Panc1 (cell line): ENCODE results near the gene PDE9A.

Source experiments
- POLR2AphosphoS5 ChIP-seq: IDR thresholded peaks from 2 replicates; pipeline ENCODE4 v1.6.1; 2012; ENCODE audit warnings: mild to moderate bottlenecking, low read depth, low read length, moderate library complexity
- SIN3A ChIP-seq: IDR thresholded peaks from 2 replicates; pipeline ENCODE4 v1.6.1; 2012; ENCODE audit warnings: low read depth, mild to moderate bottlenecking, low read length, moderate library complexity, borderline replicate concordance; ENCODE audit not compliant: insufficient read depth
- TCF7L2 ChIP-seq: IDR thresholded peaks from 2 replicates; pipeline ENCODE4 v1.6.1; 2011; ENCODE audit warnings: mild to moderate bottlenecking, low read depth, low read length, inconsistent platforms
- TF ChIP-seq, protein P1 (sequence below): fragments of 450-650 bp; IDR thresholded peaks from 2 replicates; pipeline ENCODE4 v1.5.1; 2017; ENCODE audit warnings: mild to moderate bottlenecking
- TF ChIP-seq, protein P2 (sequence below), 2 experiments: IDR thresholded peaks; 2 replicates each; pipeline ENCODE4 v1.6.1; 2011 to 2012; ENCODE audit warnings: low read depth in 2 of 2, control low read depth in 1 of 2, low read length in 1 of 2, mild to moderate bottlenecking in 1 of 2, moderate library complexity in 1 of 2; ENCODE audit not compliant: insufficient read depth in 1 of 2

DNA sequence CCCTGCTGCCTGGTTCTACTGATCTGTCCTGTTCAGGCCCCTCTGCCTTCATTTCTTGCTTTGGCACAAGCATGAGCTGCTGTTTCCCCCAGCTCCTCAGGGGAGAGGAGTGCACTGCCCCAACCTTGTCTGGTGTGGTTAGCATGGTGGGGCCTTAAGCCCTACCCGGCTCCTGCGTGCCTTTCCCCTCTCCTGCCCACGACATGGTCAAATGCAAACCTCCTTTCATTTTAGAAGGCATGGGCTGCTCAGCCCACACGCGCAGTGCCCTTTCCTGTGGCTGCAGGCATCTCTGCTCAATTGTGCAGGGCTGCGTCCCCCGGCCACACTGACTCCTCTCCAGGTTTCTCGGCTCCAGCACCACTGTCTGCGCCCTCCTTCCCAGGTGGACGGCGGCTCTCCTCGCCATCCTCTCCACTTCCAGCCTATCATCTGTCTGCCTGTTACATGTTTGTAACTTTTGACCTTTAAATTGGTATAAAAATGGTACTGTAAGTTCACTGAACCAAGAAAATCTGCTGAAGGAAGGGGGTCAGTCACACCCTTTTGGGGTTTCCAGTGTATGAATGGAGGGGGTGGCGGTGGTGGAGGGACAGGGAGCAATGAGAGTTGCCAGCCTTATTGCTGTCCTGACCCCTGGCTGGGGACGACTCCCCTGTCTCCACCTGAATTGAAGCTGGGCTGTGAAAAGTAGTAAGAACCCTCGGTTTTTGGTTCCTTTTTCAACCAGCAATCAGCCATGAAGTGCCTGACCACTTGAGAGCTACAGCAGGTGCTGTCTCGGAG is 5.1 kb downstream of the PDE9A start:
- TF ChIP-seq, protein P1, sequence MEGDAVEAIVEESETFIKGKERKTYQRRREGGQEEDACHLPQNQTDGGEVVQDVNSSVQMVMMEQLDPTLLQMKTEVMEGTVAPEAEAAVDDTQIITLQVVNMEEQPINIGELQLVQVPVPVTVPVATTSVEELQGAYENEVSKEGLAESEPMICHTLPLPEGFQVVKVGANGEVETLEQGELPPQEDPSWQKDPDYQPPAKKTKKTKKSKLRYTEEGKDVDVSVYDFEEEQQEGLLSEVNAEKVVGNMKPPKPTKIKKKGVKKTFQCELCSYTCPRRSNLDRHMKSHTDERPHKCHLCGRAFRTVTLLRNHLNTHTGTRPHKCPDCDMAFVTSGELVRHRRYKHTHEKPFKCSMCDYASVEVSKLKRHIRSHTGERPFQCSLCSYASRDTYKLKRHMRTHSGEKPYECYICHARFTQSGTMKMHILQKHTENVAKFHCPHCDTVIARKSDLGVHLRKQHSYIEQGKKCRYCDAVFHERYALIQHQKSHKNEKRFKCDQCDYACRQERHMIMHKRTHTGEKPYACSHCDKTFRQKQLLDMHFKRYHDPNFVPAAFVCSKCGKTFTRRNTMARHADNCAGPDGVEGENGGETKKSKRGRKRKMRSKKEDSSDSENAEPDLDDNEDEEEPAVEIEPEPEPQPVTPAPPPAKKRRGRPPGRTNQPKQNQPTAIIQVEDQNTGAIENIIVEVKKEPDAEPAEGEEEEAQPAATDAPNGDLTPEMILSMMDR, result no peak
- TF ChIP-seq POLR2AphosphoS5, result no peak
- TF ChIP-seq, protein P2, sequence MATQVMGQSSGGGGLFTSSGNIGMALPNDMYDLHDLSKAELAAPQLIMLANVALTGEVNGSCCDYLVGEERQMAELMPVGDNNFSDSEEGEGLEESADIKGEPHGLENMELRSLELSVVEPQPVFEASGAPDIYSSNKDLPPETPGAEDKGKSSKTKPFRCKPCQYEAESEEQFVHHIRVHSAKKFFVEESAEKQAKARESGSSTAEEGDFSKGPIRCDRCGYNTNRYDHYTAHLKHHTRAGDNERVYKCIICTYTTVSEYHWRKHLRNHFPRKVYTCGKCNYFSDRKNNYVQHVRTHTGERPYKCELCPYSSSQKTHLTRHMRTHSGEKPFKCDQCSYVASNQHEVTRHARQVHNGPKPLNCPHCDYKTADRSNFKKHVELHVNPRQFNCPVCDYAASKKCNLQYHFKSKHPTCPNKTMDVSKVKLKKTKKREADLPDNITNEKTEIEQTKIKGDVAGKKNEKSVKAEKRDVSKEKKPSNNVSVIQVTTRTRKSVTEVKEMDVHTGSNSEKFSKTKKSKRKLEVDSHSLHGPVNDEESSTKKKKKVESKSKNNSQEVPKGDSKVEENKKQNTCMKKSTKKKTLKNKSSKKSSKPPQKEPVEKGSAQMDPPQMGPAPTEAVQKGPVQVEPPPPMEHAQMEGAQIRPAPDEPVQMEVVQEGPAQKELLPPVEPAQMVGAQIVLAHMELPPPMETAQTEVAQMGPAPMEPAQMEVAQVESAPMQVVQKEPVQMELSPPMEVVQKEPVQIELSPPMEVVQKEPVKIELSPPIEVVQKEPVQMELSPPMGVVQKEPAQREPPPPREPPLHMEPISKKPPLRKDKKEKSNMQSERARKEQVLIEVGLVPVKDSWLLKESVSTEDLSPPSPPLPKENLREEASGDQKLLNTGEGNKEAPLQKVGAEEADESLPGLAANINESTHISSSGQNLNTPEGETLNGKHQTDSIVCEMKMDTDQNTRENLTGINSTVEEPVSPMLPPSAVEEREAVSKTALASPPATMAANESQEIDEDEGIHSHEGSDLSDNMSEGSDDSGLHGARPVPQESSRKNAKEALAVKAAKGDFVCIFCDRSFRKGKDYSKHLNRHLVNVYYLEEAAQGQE (IDR thresholded peaks at IDR 0.05; ENCODE audit: insufficient read depth in 1 of 2, low read depth in 2 of 2, low read length in 1 of 2), result no peak
- TF ChIP-seq TCF7L2, result no peak
- no peak for TF ChIP-seq SIN3A
